AG04450 (cell line): Measurements from ENCODE around the gene AK3. TPM values are rescaled to one million over a fixed set of nuclear protein-coding genes. Genes with fewer than 3 reads are reported as not detected.
A peak's percentile ranks its signal among the peaks of the same experiment; 100 is the strongest.

Source experiments
- CTCF ChIA-PET: fragments of 300-600, 350-600 bp; formaldehyde crosslinking; extraction: SDS; loops from one replicate; lab custom pipeline; 2022; ENCODE audit warnings: antibody characterized with exemption, inconsistent platforms; lab: Charles Lee
- POLR2A ChIA-PET: fragments of 350-600 bp; formaldehyde crosslinking; extraction: SDS; loops from one replicate; lab custom pipeline; 2021; ENCODE audit warnings: antibody characterized with exemption, inconsistent platforms; lab: Yijun Ruan, JAX
- DNase-seq: peaks from one replicate; pipeline ENCODE4 v3.0.0-alpha.2; 2011; ENCODE audit warnings: low read depth, low spot score
- H3K27ac ChIP-seq: one replicate; pipeline ENCODE4 v1.5.1; 2012; ENCODE audit warnings: low read depth, low read length, control low read depth
- H3K27me3 ChIP-seq: one replicate; pipeline ENCODE4 v1.6.0; 2012; ENCODE audit warnings: low read length; ENCODE audit not compliant: control insufficient read depth, insufficient read depth
- H3K4me3 ChIP-seq: 2 replicates; pipeline ENCODE4 v1.5.1; 2011; ENCODE audit warnings: mild to moderate bottlenecking, low read depth, low read length, control low read depth
- H3K9me3 ChIP-seq: 2 replicates; pipeline ENCODE4 v1.5.1; 2012; ENCODE audit warnings: low read length; ENCODE audit not compliant: control insufficient read depth, insufficient read depth
- polyA plus RNA-seq: library from polyadenylated mRNA; depleted of rRNA; stranded (reverse); fragments of >200 nt; gene quantifications from 2 replicates; pipeline ENCODE4 v1.2.3, GENCODE V29; 2011
- TF ChIP-seq, protein P1 (sequence below): IDR thresholded peaks from 2 replicates; pipeline ENCODE4 v1.5.1; 2011; ENCODE audit warnings: low read depth, low read length, control low read depth, inconsistent platforms

Gene AK3
- polyA plus RNA-seq, 1 experiment, result 70.3 TPM

DNA sequence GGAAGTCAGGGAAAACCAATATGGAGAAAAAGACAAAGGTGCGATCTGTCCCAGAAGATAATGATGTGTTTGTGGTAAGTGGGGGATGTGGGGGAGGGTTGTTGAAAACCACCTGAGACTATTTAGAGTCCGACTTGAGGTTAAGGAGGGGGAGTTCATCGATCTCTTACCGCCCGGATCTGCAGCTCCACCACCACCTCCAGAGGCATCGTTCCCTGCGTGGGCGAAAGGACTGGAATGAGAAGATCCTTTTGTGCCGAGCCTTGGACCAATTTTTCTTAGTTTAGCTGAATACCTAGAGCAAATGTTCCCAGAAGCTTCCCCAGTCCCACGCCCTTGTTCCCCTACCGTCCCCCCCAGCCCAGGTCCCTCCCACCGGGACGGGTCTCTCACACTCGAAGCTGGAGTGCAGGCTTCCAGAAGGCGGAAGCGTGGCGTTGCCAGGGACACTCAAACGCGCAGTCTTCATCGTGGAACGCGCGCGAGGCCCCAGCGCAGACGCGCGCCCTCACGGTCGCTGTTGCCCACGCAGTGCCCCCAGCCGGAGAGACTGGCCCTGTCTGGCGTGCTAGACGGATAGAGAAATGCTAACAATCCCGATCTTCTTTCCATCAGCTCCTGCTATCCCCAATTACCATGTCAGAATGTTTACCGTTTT, 74.8 kb downstream of the AK3 start, which contains the start of gene SPATA6L:
Gene SPATA6L, minus strand, starts transcription at position 439 of the 658 bp plus-strand sequence. Its CDS starts 230 bp downstream, at position 209.
- TF ChIP-seq, protein P1, sequence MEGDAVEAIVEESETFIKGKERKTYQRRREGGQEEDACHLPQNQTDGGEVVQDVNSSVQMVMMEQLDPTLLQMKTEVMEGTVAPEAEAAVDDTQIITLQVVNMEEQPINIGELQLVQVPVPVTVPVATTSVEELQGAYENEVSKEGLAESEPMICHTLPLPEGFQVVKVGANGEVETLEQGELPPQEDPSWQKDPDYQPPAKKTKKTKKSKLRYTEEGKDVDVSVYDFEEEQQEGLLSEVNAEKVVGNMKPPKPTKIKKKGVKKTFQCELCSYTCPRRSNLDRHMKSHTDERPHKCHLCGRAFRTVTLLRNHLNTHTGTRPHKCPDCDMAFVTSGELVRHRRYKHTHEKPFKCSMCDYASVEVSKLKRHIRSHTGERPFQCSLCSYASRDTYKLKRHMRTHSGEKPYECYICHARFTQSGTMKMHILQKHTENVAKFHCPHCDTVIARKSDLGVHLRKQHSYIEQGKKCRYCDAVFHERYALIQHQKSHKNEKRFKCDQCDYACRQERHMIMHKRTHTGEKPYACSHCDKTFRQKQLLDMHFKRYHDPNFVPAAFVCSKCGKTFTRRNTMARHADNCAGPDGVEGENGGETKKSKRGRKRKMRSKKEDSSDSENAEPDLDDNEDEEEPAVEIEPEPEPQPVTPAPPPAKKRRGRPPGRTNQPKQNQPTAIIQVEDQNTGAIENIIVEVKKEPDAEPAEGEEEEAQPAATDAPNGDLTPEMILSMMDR, result no peak
- peak within 1 kb of the TSS; percentile 60 for H3K4me3 ChIP-seq
- H3K9me3 ChIP-seq, result no peaks in the 10 kb centered on the region; the same call in 1 of the 2 replicates
- DNase-seq, result no peak
- CTCF ChIA-PET, result interaction anchor here (0.5 to 1.1 kb wide), 5 partner anchors 13 to 924 kb away, joined by 3 to 6 read pairs (median 3); partner anchors contain the start of gene CDC37L1
- POLR2A ChIA-PET, result interaction anchor here (1.2 kb wide), 1 partner anchor 13 kb away, joined by 3 read pairs; the partner anchor contains the start of gene CDC37L1
- H3K27me3 ChIP-seq, result no peaks in the 10 kb centered on the region
- peak within 1 kb of the TSS; percentile 13 for H3K27ac ChIP-seq

DNA sequence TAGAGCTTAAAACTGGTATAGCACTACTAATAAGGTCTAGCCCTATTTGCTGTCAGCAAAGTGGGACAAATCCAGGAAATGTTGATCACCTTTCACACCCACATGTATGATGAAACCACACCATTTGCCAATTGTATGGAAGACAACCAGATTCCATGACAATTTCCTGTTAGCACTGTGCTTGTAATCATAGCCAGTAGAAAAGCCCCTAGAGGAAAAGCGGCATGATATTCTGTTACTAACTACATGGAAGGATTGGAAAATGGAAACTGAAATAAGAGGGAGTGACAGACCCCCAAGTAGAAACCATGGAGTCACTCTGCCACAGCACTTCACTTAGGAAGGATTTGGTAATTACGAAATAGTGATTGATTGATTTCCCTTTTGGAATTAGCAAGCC, 75.6 kb downstream of the AK3 start:
- no peak for DNase-seq
- CTCF ChIA-PET, result interaction anchor here (0.8 to 1.1 kb wide), 7 partner anchors 13 to 95 kb away, joined by 3 to 6 read pairs (median 3); partner anchors contain the start of gene CDC37L1

DNA sequence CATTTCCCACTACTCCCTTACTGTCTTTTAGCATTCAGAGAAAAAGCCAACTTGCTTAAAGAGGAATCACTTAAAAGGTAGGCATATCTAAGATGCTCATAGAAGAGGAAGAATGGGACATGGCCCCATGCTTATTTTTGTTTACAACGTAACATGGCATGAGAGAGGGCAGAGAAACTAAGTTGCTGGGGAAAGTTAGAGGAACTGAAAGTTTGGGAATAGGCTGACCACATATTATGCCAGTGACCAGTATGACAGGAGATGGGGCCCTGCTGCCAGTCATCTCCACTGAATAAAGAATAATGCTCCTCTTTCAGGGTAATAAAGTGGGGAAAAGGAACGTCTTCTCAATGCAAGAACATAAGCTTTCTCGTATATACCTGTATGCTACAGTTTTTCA, 77.0 kb downstream of the AK3 start:
- no peaks in the 10 kb centered on the region; the same call in 1 of the 2 replicates for H3K9me3 ChIP-seq
- H3K4me3 ChIP-seq, result peak overlapping the region; percentile 34
- POLR2A ChIA-PET, result no interaction called here
- no peaks in the 10 kb centered on the region for H3K27me3 ChIP-seq
- DNase-seq, result no peak
- CTCF ChIA-PET, result interaction anchor here (0.6 to 1.6 kb wide), 2 partner anchors 95 to 324 kb away, joined by 3 read pairs; no protein-coding TSS in a partner anchor
- TF ChIP-seq, protein P1, result no peak
- no peak overlapping the region for H3K27ac ChIP-seq

More for the DNA sequence above, 75.6 kb downstream of the AK3 start:
- TF ChIP-seq, protein P1, result no peak
- POLR2A ChIA-PET, result no interaction called here
- Histone ChIP-seq H3K9me3 (no peaks in the 10 kb centered on the region; the same call in 1 of the 2 replicates), H3K4me3 (no peak overlapping the region), H3K27ac (no peak overlapping the region), H3K27me3 (no peaks in the 10 kb centered on the region)

DNA sequence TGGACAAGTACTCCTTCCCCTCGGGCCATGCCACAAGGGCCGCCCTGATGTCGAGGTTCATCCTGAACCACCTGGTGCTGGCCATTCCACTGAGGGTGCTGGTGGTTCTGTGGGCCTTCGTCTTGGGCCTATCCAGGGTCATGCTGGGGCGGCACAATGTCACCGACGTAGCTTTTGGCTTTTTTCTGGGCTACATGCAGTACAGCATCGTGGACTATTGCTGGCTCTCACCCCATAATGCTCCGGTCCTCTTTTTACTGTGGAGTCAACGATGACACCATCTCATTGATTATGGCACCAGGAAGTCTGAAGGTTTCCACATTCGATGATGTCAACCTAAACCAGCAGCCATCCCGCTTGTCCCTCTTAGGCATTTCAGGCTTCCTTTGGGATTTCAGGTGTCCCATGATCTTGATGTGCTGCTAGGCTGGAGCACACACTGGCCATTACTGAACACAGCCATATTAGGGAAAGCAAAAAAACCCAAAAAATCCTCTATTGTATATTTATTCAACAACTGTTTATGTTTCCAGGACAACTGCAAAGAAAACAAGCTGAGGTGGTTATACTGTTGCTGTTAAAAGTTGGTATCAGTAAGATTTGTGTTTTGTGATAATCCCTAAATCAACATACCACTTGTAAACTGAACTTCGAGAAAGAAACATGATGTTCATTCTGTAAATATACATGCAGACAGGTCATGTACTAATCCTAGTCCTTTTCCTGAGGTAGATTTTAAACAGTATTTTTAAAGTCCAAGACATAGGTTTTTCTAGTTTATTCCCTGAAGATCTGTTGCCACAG, 77.8 kb downstream of the AK3 start:
- Histone ChIP-seq H3K27me3 (no peaks in the 10 kb centered on the region), H3K9me3 (no peaks in the 10 kb centered on the region; the same call in 1 of the 2 replicates), H3K27ac (peak overlapping the region; percentile 33), H3K4me3 (peak overlapping the region; percentile 76)
- TF ChIP-seq, protein P1, result no peak
- POLR2A ChIA-PET, result interaction anchor here (0.9 to 1.1 kb wide), 2 partner anchors 16 to 78 kb away, joined by 3 read pairs; partner anchors contain the start of genes AK3 and CDC37L1
- CTCF ChIA-PET, result interaction anchor here (0.6 to 1.6 kb wide), 4 partner anchors 23 to 347 kb away, joined by 3 to 5 read pairs (median 3); no protein-coding TSS in a partner anchor
- no peak for DNase-seq
